Activated T-helper 1 cell treated with anti-CD3 and anti-CD28 coated beads, Interleukin-12 subunit alpha, Interleukin-12 subunit beta, Interleukin-2, Interleukin-4 antibody, amounts not matched to agents 30 ng/mL and 10 ng/mL and 1 ng/mL, durations not matched to agents 14 hours and 24 hours and 36 hours (primary cell): ENCODE data around the gene HOXD12. TPM values are rescaled to one million over a fixed set of nuclear protein-coding genes. Genes with fewer than 3 reads are reported as not detected.

ENCODE experiments used
- DNase-seq: peaks from one replicate; pipeline ENCODE4 v3.0.0; 2021; ENCODE audit warnings: low spot score
- H3K27ac Mint-ChIP-seq: one replicate; pipeline ENCODE4 v1.8.0; 2021; ENCODE audit warnings: mild to moderate bottlenecking, mixed read lengths
- H3K27me3 Mint-ChIP-seq: one replicate; pipeline ENCODE4 v1.8.0; 2022; ENCODE audit warnings: mild to moderate bottlenecking, moderate library complexity, mixed read lengths; ENCODE audit not compliant: insufficient read depth
- H3K36me3 Mint-ChIP-seq: one replicate; pipeline ENCODE4 v1.8.0; 2021; ENCODE audit warnings: low read depth, mixed read lengths
- H3K4me1 Mint-ChIP-seq: one replicate; pipeline ENCODE4 v1.8.0; 2021; ENCODE audit warnings: low read depth, mixed read lengths
- H3K4me3 Mint-ChIP-seq: one replicate; pipeline ENCODE4 v1.8.0; 2021; ENCODE audit warnings: mild to moderate bottlenecking, moderate library complexity, mixed read lengths
- H3K9me3 Mint-ChIP-seq: one replicate; pipeline ENCODE4 v1.8.0; 2021; ENCODE audit warnings: mixed read lengths
- intact Hi-C: fragments of 100-400 bp; cut with micrococcal nuclease; formaldehyde crosslinking; loops from one replicate; pipeline ENCODE4 v1.15.1; 2024
- total RNA-seq: library from RNA; stranded (reverse); gene quantifications from 2 replicates; pipeline ENCODE4 v1.2.3, GENCODE V29; 2022

HOXD12 gene
- total RNA-seq, 1 donor from 2014 or later, result not detected

GRCh38 chr2:176134035-176134434, 34.4 kb downstream of the HOXD12 start:
- Mint-ChIP-seq H3K9me3 (no peaks in the 10 kb centered on the region), H3K27me3 (peaks cover 80% of the 10 kb centered on the region), H3K27ac (no peak overlapping the region), H3K4me3 (no peak overlapping the region), H3K4me1 (peaks cover 18% of the 10 kb centered on the region), H3K36me3 (peaks cover 2% of the 10 kb centered on the region)
- no peak for DNase-seq
- intact Hi-C loops, result loop anchor here (5.0 kb wide), 1 partner anchor 38 kb away; no protein-coding TSS in a partner anchor

GRCh38 chr2:176135035-176135440, 35.4 kb downstream of the HOXD12 start:
- Mint-ChIP-seq H3K9me3 (no peaks in the 10 kb centered on the region), H3K36me3 (peaks cover 2% of the 10 kb centered on the region), H3K27me3 (peaks cover 86% of the 10 kb centered on the region), H3K4me3 (no peak overlapping the region), H3K4me1 (peaks cover 23% of the 10 kb centered on the region), H3K27ac (no peak overlapping the region)
- no peak for DNase-seq
- intact Hi-C loops, result loop anchor here (5.0 kb wide), 1 partner anchor 52 kb away; the partner anchor contains the start of gene HOXD1

- Mint-ChIP-seq H3K27me3 (peaks cover 83% of the 10 kb centered on the region), H3K9me3 (no peaks in the 10 kb centered on the region), H3K36me3 (peaks cover 2% of the 10 kb centered on the region), H3K4me1 (peaks cover 18% of the 10 kb centered on the region), H3K4me3 (no peak overlapping the region), H3K27ac (peak overlapping the region; percentile 12)
- no peak for DNase-seq
- intact Hi-C loops, result loop anchor here (5.0 kb wide), 1 partner anchor 51 kb away; the partner anchor contains the start of gene HOXD1
Observed at GRCh38 chr2:176136374-176137251, 37.0 kb downstream of the HOXD12 start.

- no peak overlapping the region for H3K27ac Mint-ChIP-seq
- H3K27me3 Mint-ChIP-seq, result peaks cover 80% of the 10 kb centered on the region
- no peak for DNase-seq
- H3K36me3 Mint-ChIP-seq, result peaks cover 2% of the 10 kb centered on the region
- no peaks in the 10 kb centered on the region for H3K9me3 Mint-ChIP-seq
- intact Hi-C loops, result loop anchor here (5.0 kb wide), 1 partner anchor 50 kb away; the partner anchor contains the start of gene HOXD1
- H3K4me1 Mint-ChIP-seq, result peaks cover 15% of the 10 kb centered on the region
- H3K4me3 Mint-ChIP-seq, result no peak overlapping the region
Observed at GRCh38 chr2:176137252-176137580, 37.6 kb downstream of the HOXD12 start.

GRCh38 chr2:176137906-176138305, 38.3 kb downstream of the HOXD12 start:
- H3K27me3 Mint-ChIP-seq, result peaks cover 76% of the 10 kb centered on the region
- no peak overlapping the region for H3K4me3 Mint-ChIP-seq
- no peaks in the 10 kb centered on the region for H3K9me3 Mint-ChIP-seq
- DNase-seq, result no peak
- no peak overlapping the region for H3K27ac Mint-ChIP-seq
- intact Hi-C loops, result loop anchor here (5.0 kb wide), 1 partner anchor 49 kb away; the partner anchor contains the start of gene HOXD1
- peaks cover 11% of the 10 kb centered on the region for H3K4me1 Mint-ChIP-seq
- H3K36me3 Mint-ChIP-seq, result peaks cover 2% of the 10 kb centered on the region

GRCh38 chr2:176138526-176138922, 38.9 kb downstream of the HOXD12 start:
- H3K27me3 Mint-ChIP-seq, result peaks cover 70% of the 10 kb centered on the region
- peaks cover 11% of the 10 kb centered on the region for H3K4me1 Mint-ChIP-seq
- H3K4me3 Mint-ChIP-seq, result no peak overlapping the region
- H3K36me3 Mint-ChIP-seq, result peaks cover 2% of the 10 kb centered on the region
- no peaks in the 10 kb centered on the region for H3K9me3 Mint-ChIP-seq
- H3K27ac Mint-ChIP-seq, result no peak overlapping the region
- intact Hi-C loops, result loop anchor here (5.0 kb wide), 1 partner anchor 49 kb away; the partner anchor contains the start of gene HOXD1
- DNase-seq, result no peak

- Mint-ChIP-seq H3K27ac (peak overlapping the region; percentile 65), H3K36me3 (peaks cover 2% of the 10 kb centered on the region), H3K4me3 (no peak overlapping the region), H3K27me3 (peaks cover 69% of the 10 kb centered on the region), H3K4me1 (peaks cover 11% of the 10 kb centered on the region), H3K9me3 (no peaks in the 10 kb centered on the region)
- no peak for DNase-seq
- intact Hi-C loops, result loop anchor here (5.0 kb wide), 1 partner anchor 48 kb away; the partner anchor contains the start of gene HOXD1
Observed at GRCh38 chr2:176138923-176139660, 39.5 kb downstream of the HOXD12 start.

- H3K27ac Mint-ChIP-seq, result no peak overlapping the region
Observed at GRCh38 chr2:176139661-176140512, 40.3 kb downstream of the HOXD12 start.

GRCh38 chr2:176140513-176141317, 41.1 kb downstream of the HOXD12 start:
- H3K27ac Mint-ChIP-seq, result no peak overlapping the region

More at GRCh38 chr2:176139661-176140512, 40.3 kb downstream of the HOXD12 start:
- no peak overlapping the region for H3K4me3 Mint-ChIP-seq
- H3K4me1 Mint-ChIP-seq, result peaks cover 11% of the 10 kb centered on the region
- H3K9me3 Mint-ChIP-seq, result no peaks in the 10 kb centered on the region
- peaks cover 70% of the 10 kb centered on the region for H3K27me3 Mint-ChIP-seq
- H3K36me3 Mint-ChIP-seq, result peaks cover 2% of the 10 kb centered on the region
- DNase-seq, result no peak
- intact Hi-C loops, result loop anchor here (1.0 to 5.0 kb wide), 7 partner anchors 8 to 1008 kb away; partner anchors contain the start of gene HOXD1

GRCh38 chr2:176142281-176142680, 42.7 kb downstream of the HOXD12 start:
- H3K36me3 Mint-ChIP-seq, result no peaks in the 10 kb centered on the region
- H3K4me3 Mint-ChIP-seq, result no peak overlapping the region
- intact Hi-C loops, result no loop called here

More at GRCh38 chr2:176140513-176141317, 41.1 kb downstream of the HOXD12 start:
- Mint-ChIP-seq H3K36me3 (peaks cover 1% of the 10 kb centered on the region), H3K27me3 (peaks cover 68% of the 10 kb centered on the region), H3K4me1 (peaks cover 11% of the 10 kb centered on the region), H3K4me3 (peak overlapping the region; percentile 3), H3K9me3 (no peaks in the 10 kb centered on the region)
- intact Hi-C loops, result loop anchor here (1.0 kb wide), 6 partner anchors 8 to 1008 kb away; no protein-coding TSS in a partner anchor
- DNase-seq, result peak; percentile 49

GRCh38 chr2:176145085-176145969, 45.7 kb downstream of the HOXD12 start:
- Mint-ChIP-seq H3K4me1 (peaks cover 3% of the 10 kb centered on the region), H3K27ac (no peak overlapping the region), H3K4me3 (no peak overlapping the region), H3K36me3 (no peaks in the 10 kb centered on the region), H3K27me3 (peaks cover 72% of the 10 kb centered on the region), H3K9me3 (no peaks in the 10 kb centered on the region)
- DNase-seq, result no peak
- intact Hi-C loops, result no loop called here

More at GRCh38 chr2:176142281-176142680, 42.7 kb downstream of the HOXD12 start:
- Mint-ChIP-seq H3K9me3 (no peaks in the 10 kb centered on the region), H3K4me1 (peaks cover 11% of the 10 kb centered on the region), H3K27ac (no peak overlapping the region), H3K27me3 (peaks cover 70% of the 10 kb centered on the region)
- DNase-seq, result no peak
